ENCODE measurements around the gene PSME3IP1.

DNA sequence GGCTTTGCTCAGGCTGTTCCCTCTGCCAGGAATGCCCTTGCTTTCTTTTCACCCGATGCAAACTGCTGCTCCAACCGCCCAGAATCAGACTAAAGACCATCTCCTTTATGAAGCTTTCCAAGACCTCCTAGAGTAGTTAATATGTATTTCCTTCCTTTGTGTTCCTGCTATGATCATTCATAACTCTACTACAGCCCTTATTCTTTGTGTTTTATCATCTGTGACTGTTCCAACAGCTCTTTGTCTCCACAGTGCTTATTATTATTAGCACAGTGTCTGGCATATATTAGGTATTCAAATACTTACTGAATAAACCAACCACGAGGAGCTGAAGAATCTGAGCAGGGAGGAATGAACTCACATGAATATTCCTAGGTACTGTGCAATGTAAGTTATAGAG, 7.6 kb downstream of the PSME3IP1 start:
- TF ChIP-seq, protein P1, sequence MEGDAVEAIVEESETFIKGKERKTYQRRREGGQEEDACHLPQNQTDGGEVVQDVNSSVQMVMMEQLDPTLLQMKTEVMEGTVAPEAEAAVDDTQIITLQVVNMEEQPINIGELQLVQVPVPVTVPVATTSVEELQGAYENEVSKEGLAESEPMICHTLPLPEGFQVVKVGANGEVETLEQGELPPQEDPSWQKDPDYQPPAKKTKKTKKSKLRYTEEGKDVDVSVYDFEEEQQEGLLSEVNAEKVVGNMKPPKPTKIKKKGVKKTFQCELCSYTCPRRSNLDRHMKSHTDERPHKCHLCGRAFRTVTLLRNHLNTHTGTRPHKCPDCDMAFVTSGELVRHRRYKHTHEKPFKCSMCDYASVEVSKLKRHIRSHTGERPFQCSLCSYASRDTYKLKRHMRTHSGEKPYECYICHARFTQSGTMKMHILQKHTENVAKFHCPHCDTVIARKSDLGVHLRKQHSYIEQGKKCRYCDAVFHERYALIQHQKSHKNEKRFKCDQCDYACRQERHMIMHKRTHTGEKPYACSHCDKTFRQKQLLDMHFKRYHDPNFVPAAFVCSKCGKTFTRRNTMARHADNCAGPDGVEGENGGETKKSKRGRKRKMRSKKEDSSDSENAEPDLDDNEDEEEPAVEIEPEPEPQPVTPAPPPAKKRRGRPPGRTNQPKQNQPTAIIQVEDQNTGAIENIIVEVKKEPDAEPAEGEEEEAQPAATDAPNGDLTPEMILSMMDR (IDR thresholded peaks at IDR 0.05; ENCODE audit: low read depth, low read length): no peak
- no peak for TF ChIP-seq EZH2phosphoT487 (IDR thresholded peaks at IDR 0.05; ENCODE audit: low read depth)

Data from OCI-LY3 (cell line).